ENCODE results near the gene STK17A. TPM values are rescaled to one million over a fixed set of nuclear protein-coding genes. Genes with fewer than 3 reads are reported as not detected.
A peak's percentile ranks its signal among the peaks of the same experiment; 100 is the strongest.

Gene STK17A
- total and polyA plus RNA-seq, 2 of the 8 experiments (the other 6 are each of a cell fraction or from before 2014, with no cell fraction given) = 2.2 to 12.2 TPM

DNA sequence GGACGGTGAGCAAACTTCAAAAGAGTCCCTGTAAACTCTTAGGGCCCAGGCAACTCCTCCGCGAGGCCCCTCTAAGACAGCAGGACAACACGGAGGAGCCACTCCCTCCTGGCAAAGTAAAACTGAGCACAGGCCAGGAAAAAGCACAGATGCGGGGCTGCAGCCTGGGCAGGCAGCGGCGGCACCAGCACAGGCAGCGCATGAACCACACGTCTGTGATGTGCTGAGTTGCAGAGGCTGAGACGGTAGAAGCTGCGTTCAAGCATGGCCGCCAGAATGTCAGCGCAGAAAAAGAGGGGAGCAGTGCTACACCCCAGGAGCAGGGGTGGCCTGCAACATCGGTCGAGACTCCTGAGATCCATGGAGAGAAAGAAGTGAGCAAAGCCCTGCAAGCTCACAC, 46.1 kb upstream of the STK17A start:
- Histone ChIP-seq H4K20me1 (replicated peaks in 1 of 2; ENCODE audit: control insufficient read depth in 1 of 2, insufficient read depth in 2 of 2, low read length in 2 of 2) (no peaks in the 10 kb centered on the region), H3K23ac (ENCODE audit: insufficient read length) (no peak overlapping the region), H2AK5ac (ENCODE audit: low read depth, low read length) (no peak overlapping the region), H3K27ac (ENCODE audit: low read depth, low read length) (no peak overlapping the region), H3K56ac (replicated peaks; ENCODE audit: insufficient read length, low read depth, low read length) (no peak overlapping the region), H3K18ac (ENCODE audit: extremely low read depth, low read length) (no peak overlapping the region), H2BK20ac (ENCODE audit: low read length) (no peak overlapping the region), H3K79me2 (ENCODE audit: control insufficient read depth in 1 of 2, insufficient read depth in 2 of 2, low read length in 2 of 2) (no peaks in the 10 kb centered on the region), H3K4me2 (ENCODE audit: insufficient read depth in 1 of 2, low read depth in 2 of 2, low read length in 2 of 2) (no peak overlapping the region), H2BK15ac (ENCODE audit: low read length) (peak overlapping the region; percentile 85; the same call in 1 of the 2 replicates), H3K9ac (replicated peaks in 1 of 4; ENCODE audit: extremely low read depth in 1 of 4, low read depth in 3 of 4, low read length in 3 of 4) (no peak overlapping the region), H3K14ac (ENCODE audit: insufficient read length) (no peak overlapping the region), H3K4me3 (ENCODE audit: extremely low read depth in 1 of 4, insufficient read depth in 2 of 4, low read depth in 3 of 4, low read length in 4 of 4) (no peak overlapping the region), H3K23me2 (ENCODE audit: low read depth, low read length) (no peaks in the 10 kb centered on the region), H3K27me3 (replicated peaks in 1 of 4; ENCODE audit: control insufficient read depth in 3 of 4, extremely low read depth in 1 of 4, insufficient read depth in 3 of 4, low read length in 3 of 4) (no peaks in the 10 kb centered on the region; a peak in 1 of 7 replicates), H4K5ac (ENCODE audit: insufficient read length, low read depth, low read length) (no peak overlapping the region), H2BK5ac (ENCODE audit: low read depth, low read length) (no peak overlapping the region), H2AFZ (ENCODE audit: low read length) (no peak overlapping the region), H3K79me1 (ENCODE audit: low read depth, low read length) (no peaks in the 10 kb centered on the region), H3K4ac (replicated peaks; ENCODE audit: insufficient read length, low read depth, low read length) (no peak overlapping the region), H2BK12ac (ENCODE audit: low read depth, low read length) (no peak overlapping the region), H3K4me1 (replicated peaks in 1 of 4; ENCODE audit: control insufficient read depth in 3 of 4, insufficient read depth in 4 of 4, low read length in 3 of 4) (peaks cover 0 to 8% (median under 1%) of the 10 kb centered on the region in 4 experiments; a peak in 2 of 7 replicates), H3K36me3 (ENCODE audit: control insufficient read depth in 2 of 4, insufficient read depth in 4 of 4, low read length in 3 of 4) (no peaks in the 10 kb centered on the region), H3K9me3 (ENCODE audit: insufficient read depth in 2 of 2, low read depth in 1 of 2, low read length in 1 of 2) (no peaks in the 10 kb centered on the region), H4K8ac (ENCODE audit: extremely low read depth, insufficient read depth, low read length) (peak overlapping the region; percentile 63; the same call in 1 of the 2 replicates), H2BK120ac (replicated peaks; ENCODE audit: low read depth, low read length) (no peak overlapping the region), H4K91ac (replicated peaks; ENCODE audit: insufficient read length, low read length) (peak overlapping the region; percentile 57)
- TF ChIP-seq BACH1 (IDR thresholded peaks at IDR 0.05; ENCODE audit: low read length) (no peak), POU5F1 (IDR thresholded peaks at IDR 0.05; ENCODE audit: low read depth, low read length) (no peak), CTBP2 (IDR thresholded peaks at IDR 0.05; ENCODE audit: borderline replicate concordance, insufficient read depth, insufficient read length, low read length) (no peak), SAP30 (IDR thresholded peaks at IDR 0.05; ENCODE audit: insufficient read depth, insufficient replicate concordance, low read length) (no peak)
- TF ChIP-seq, protein P1, sequence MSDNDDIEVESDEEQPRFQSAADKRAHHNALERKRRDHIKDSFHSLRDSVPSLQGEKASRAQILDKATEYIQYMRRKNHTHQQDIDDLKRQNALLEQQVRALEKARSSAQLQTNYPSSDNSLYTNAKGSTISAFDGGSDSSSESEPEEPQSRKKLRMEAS (IDR thresholded peaks at IDR 0.05) = no peak
- FAIRE-seq = no peak
- POLR2A ChIA-PET (ENCODE audit: partially characterized antibody) = interaction anchor here (0.5 kb wide), 1 partner anchor 353 kb away, joined by 3 read pairs; no protein-coding TSS in a partner anchor
- no peak for DNase-seq (ENCODE audit: low read depth in 1 of 2, low spot score in 2 of 2)
- 86% methylated on average over 15 of the region's 15 CpGs; no CpG with 5 or more reads in 1 of the 2 experiments for WGBS, 2 experiments (ENCODE audit: extremely low coverage in 1 of 2, insufficient coverage in 1 of 2, insufficient read length in 1 of 2, insufficient replicate concordance in 2 of 2, low coverage in 1 of 2, low lambda C conversion rate in 2 of 2, missing lambda C conversion rate in 1 of 2)
- CTCF ChIA-PET (ENCODE audit: partially characterized antibody) = interaction anchor here (0.5 to 1.6 kb wide), 5 partner anchors 16 to 1484 kb away, joined by 3 to 4 read pairs (median 3); no protein-coding TSS in a partner anchor
